ENCODE results near the gene SPEF2.

GRCh38 chr5:35771300-35771699, 153.6 kb downstream of the SPEF2 start:
- TF ChIP-seq CTCF (IDR thresholded peaks at IDR 0.05) = no peak
- no peak for TF ChIP-seq REST (IDR thresholded peaks at IDR 0.05; ENCODE audit: insufficient read depth in 1 of 2, low read depth in 2 of 2, low read length in 1 of 2)
- no peak for TF ChIP-seq SIN3A (IDR thresholded peaks at IDR 0.05; ENCODE audit: borderline replicate concordance, insufficient read depth, low read depth, low read length)
- no peak for TF ChIP-seq POLR2AphosphoS5 (IDR thresholded peaks at IDR 0.05; ENCODE audit: low read depth, low read length)
- TF ChIP-seq TCF7L2 (IDR thresholded peaks at IDR 0.05; ENCODE audit: low read depth, low read length) = no peak
